ENCODE results near the gene MAFG.
A peak's percentile ranks its signal among the peaks of the same experiment; 100 is the strongest.

The MAFG gene

DNA sequence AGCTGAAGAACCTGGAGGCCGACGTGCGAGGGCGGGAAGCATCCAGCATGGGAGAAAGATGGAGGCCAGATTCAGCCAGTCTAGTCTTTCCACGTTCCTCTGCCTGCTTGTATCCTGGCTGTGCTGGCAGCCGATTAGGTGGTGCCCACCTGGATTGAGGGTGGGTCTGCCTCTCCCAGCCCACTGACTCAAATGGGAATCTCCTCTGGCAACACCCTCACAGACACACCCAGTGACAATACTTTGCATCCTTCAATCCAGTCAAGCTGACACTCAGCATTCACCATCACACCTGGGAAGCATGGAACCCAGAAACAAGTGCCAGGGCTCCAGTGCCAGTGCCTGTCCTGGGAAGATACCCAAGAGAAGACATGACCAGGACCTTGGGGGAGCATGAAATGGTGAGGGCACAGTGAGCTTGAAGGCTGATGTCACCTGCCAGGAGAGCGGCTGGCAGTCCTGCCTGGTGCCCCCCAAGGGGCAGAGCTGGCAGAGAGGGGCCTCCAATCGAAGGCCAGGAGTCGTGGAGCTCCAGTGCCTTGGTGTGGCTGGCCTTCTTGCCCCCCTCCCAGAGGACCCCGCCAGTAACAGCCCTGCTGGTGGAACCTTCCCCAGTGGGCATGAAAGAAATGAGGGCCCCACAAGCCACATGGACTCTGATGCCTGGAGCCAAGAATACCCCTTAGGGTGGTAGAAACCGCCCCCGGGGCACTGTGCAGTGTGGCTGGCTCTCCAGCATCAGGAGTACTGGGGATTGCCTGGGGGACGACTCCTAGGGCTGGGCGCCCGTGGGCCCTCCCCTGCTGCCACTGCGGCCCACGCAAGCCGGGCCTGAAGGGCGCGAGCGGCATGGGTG is 26.1 kb downstream of the MAFG start:
- DNase-seq: peak in 1 of 2 donors; percentile 63
- intact Hi-C loops (cut with DNase I; ENCODE audit: low total_unique reads): no loop called here

DNA sequence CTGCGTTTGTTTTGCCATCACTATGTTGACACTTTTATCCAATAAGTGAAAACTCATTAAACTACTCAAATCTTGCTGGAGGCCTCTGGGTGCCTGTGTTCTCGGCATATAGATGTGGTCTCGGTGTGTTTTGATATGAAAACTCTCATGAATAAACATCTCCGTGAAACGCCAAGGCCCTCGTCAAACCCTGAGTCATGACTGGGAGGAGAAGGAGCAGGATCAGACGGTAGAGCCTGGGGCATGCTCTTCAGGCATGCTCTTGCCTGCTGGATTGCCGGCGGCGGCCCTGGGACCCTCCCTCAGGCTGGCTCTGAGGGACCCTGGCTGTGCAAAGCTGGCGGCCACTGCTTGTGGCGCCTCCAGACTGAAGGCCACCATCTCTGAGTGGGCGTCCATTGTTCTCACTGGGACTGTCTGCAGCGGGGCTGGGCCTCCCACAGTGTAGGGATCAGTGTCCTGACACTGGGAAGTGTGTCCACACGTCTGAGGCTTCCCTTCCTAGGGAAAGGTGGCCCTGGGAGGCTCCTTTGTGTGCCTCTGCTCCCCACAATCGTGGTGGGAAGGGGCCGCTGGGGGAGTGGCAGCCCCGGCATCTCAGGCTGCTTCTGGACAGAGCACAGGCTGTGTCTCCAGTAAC is 27.2 kb downstream of the MAFG start:
- peaks cover 0 to 22% (median 15%) of the 10 kb centered on the region in 4 donors for H3K4me1 ChIP-seq
- peaks cover 33 to 75% (median 38%) of the 10 kb centered on the region in 3 donors for H3K36me3 ChIP-seq
- H3K27me3 ChIP-seq: no peaks in the 10 kb centered on the region
- H3K4me3 ChIP-seq: no peak overlapping the region
- intact Hi-C loops (cut with DNase I; ENCODE audit: low total_unique reads): no loop called here
- no peaks in the 10 kb centered on the region for H3K9me3 ChIP-seq
- no peak overlapping the region for H3K27ac ChIP-seq
- TF ChIP-seq, protein P1, sequence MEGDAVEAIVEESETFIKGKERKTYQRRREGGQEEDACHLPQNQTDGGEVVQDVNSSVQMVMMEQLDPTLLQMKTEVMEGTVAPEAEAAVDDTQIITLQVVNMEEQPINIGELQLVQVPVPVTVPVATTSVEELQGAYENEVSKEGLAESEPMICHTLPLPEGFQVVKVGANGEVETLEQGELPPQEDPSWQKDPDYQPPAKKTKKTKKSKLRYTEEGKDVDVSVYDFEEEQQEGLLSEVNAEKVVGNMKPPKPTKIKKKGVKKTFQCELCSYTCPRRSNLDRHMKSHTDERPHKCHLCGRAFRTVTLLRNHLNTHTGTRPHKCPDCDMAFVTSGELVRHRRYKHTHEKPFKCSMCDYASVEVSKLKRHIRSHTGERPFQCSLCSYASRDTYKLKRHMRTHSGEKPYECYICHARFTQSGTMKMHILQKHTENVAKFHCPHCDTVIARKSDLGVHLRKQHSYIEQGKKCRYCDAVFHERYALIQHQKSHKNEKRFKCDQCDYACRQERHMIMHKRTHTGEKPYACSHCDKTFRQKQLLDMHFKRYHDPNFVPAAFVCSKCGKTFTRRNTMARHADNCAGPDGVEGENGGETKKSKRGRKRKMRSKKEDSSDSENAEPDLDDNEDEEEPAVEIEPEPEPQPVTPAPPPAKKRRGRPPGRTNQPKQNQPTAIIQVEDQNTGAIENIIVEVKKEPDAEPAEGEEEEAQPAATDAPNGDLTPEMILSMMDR (IDR thresholded peaks at IDR 0.05): no peak
- no peak for DNase-seq

More for the DNA sequence above, 26.1 kb downstream of the MAFG start:
- peak overlapping the region in 1 of 2 donors; percentile 33 for H3K27ac ChIP-seq
- no peaks in the 10 kb centered on the region for H3K27me3 ChIP-seq
- H3K36me3 ChIP-seq: peaks cover 23 to 75% (median 33%) of the 10 kb centered on the region in 3 donors
- TF ChIP-seq, protein P1 (IDR thresholded peaks at IDR 0.05): no peak
- H3K9me3 ChIP-seq: no peaks in the 10 kb centered on the region
- H3K4me3 ChIP-seq: peak overlapping the region; percentile 35 to 54
- peaks cover 0 to 22% (median 15%) of the 10 kb centered on the region in 4 donors for H3K4me1 ChIP-seq

DNA sequence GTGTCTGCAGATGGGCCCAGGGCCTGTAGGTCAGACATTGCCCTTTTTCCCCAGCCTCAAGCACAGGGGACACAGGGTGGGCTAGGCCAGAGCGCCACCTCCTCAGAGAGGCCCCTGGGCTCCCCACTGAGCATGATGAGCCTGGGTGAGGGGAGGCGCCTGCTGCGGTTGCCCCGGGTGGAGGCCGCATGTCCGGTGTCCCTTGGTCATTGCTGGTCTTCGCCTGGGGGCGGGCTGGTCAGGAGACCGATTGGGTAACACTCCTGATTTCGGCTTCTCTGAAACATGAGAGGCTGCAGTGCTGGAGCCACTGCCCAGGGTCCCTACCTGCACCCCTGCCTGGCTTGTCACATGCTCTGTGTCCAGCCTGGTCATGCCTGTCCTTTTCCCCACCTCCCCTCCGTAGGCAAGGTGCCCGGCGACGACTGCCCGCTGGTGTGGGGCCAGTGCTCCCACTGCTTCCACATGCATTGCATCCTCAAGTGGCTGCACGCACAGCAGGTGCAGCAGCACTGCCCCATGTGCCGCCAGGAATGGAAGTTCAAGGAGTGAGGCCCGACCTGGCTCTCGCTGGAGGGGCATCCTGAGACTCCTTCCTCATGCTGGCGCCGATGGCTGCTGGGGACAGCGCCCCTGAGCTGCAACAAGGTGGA is 27.9 kb downstream of the MAFG start:
- Histone ChIP-seq H3K4me1 (peaks cover 0 to 22% (median 15%) of the 10 kb centered on the region in 4 donors), H3K9me3 (no peaks in the 10 kb centered on the region), H3K36me3 (peaks cover 36 to 74% (median 40%) of the 10 kb centered on the region in 3 donors), H3K27ac (no peak overlapping the region), H3K4me3 (no peak overlapping the region), H3K27me3 (no peaks in the 10 kb centered on the region)
- TF ChIP-seq, protein P1 (IDR thresholded peaks at IDR 0.05): no peak
- intact Hi-C loops (cut with DNase I; ENCODE audit: low total_unique reads): no loop called here
- no peak for DNase-seq

DNA sequence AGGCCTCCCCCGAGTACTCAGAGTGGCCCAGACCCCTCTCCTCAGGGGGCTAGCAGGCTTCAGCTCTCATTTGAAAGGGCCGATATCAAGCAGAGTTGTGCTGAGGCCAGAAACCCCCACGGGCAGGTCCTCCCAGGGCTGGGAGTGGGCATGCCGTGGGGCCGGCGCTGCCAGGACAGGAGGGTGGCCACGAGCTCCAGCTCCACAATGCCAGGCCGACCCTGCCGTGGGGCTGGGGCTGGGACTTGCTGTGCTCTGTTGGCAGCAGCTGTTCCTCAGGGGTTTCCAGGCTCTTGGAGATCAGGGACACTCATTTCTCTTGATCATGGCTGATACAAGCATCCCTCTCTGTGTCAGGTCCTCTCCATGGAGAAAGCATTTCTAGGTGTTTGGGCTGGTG is 28.6 kb downstream of the MAFG start:
- Histone ChIP-seq H3K4me3 (no peak overlapping the region), H3K36me3 (peaks cover 36 to 74% (median 40%) of the 10 kb centered on the region in 3 donors), H3K4me1 (peaks cover 0 to 22% (median 15%) of the 10 kb centered on the region in 4 donors), H3K9me3 (no peaks in the 10 kb centered on the region), H3K27ac (no peak overlapping the region), H3K27me3 (no peaks in the 10 kb centered on the region)
- no peak for DNase-seq
- TF ChIP-seq, protein P1 (IDR thresholded peaks at IDR 0.05): no peak
- intact Hi-C loops (cut with DNase I; ENCODE audit: low total_unique reads): no loop called here

DNA sequence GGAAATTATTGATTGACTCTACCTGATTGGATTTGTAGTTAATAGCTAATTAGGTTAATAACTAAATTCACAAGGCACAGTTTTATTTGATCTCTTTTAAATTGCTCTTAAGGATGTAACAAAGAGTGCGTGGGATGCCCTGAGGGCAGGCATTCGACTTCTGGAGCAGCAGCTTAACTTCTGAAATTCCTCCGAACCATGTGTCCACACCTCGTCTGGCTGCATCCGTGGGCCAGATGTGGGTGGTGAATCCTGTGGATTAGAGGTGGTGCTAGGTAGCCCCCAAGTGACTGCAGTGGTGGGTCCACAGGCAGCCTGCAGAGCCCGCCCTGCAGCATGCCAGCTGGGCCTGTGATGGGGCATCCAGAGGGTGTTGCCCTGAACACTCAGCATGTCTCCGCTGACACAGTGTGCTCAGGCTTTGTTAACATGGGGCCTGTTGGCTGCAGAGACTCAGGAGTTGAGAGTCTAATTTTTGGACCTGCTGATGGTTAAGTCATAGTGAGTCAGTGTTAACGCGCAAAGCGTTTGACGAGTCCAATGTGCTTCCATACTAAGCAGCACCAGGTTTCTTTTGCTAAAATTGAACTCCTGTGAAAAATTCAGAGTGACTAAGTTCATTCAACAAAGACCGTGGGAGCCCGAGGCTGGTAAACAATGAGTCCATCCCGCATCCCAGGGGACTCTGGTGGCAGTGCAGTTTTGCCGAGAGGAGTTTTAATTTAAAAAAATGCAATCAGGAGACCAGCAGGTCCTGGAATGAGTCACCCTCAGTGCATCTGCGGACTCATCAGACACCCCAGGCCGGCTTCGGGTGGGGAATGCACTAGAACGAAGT is 29.3 kb downstream of the MAFG start:
- peaks cover 36 to 71% (median 40%) of the 10 kb centered on the region in 3 donors for H3K36me3 ChIP-seq
- intact Hi-C loops (cut with DNase I; ENCODE audit: low total_unique reads): no loop called here
- H3K9me3 ChIP-seq: no peaks in the 10 kb centered on the region
- H3K27me3 ChIP-seq: no peaks in the 10 kb centered on the region
- peaks cover 0 to 21% (median 16%) of the 10 kb centered on the region in 4 donors for H3K4me1 ChIP-seq
- no peak overlapping the region for H3K4me3 ChIP-seq
- no peak for DNase-seq
- H3K27ac ChIP-seq: no peak overlapping the region
- TF ChIP-seq, protein P1 (IDR thresholded peaks at IDR 0.05): no peak
